HG03159 (cell line): ENCODE data around the gene NUCKS1.

ENCODE experiments used
- ATAC-seq: cut with Tn5 transposase; IDR thresholded peaks from one replicate; pipeline ENCODE4 v1.9.1; 2021; ENCODE audit warnings: mild to moderate bottlenecking, moderate library complexity; ENCODE audit not compliant: unreplicated experiment

Gene NUCKS1

DNA sequence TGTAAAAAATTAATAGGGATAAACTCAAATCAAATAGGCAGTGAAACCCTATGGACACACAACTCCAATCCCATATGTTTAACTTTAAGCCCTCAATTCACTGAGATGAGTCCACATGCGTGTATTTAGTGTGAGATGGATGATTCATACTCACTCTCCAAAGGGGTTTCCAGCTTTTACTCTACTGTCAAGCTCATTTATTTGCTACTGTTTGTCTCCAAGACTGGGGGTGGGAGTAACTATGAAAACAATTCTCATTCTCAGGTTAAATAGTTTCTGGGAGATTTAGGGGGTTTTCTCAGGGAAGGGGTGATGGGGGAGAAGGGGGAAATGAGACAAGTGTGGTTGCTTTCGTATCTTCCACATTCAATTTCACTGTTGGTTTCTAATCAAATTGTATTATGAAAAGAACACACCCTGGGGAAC lies 22.6 kb upstream of the NUCKS1 start:
- ATAC-seq: no peak

GRCh38 chr1:205770618-205771017 lies 20.6 kb upstream of the NUCKS1 start:
- no peak for ATAC-seq

DNA sequence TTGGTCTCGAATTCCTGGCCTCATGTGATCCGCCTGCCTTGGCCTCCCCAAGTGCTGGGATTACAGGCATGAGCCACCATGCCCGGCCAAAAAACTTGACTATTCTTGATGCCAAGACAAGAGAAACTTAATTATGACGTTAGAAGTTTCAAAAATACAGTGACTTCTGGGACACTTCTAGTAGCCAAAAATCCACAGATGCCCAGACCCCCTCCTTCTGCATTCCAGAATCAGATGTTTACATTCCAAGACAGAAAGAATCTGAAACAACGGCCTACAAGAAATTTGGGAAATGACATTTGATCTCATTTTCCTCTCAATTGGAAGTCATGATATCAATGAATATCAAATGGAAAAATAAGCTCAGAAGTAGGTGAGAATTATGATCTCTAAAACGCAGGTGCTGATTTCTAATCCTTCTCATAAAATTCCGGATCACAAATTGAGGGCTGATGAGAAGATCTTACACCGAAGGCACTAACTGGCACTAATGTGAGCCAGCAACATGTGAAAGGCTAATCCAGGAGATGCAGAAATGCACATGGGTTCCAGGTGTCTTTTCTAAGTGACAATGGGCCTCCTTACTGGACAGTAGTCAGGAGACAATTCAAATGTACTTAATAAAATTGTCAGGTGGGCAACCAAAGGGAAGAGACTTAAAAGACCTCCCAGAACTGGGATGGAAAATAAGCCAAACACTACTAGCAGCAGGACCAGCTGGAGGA lies 19.8 kb upstream of the NUCKS1 start:
- ATAC-seq: no peak

DNA sequence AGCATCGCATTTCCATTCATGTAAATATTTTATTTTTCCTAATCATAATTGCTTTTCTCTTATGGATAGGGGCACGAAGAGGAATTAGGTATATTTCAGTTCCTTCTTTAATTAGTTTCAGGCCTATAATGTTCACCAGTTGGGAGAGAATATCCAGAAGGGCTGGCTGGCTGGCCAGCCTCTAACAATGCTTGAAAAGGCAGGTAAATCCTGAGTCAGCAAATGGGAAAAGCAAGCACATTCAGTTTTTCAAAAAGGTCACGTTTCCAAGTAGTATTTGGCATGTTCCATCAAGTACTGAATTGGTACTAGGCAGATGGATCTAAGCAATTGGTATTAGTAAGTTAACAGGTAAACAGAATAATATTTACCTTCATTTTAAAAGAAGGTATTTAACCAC lies 17.3 kb upstream of the NUCKS1 start:
- ATAC-seq: no peak

DNA sequence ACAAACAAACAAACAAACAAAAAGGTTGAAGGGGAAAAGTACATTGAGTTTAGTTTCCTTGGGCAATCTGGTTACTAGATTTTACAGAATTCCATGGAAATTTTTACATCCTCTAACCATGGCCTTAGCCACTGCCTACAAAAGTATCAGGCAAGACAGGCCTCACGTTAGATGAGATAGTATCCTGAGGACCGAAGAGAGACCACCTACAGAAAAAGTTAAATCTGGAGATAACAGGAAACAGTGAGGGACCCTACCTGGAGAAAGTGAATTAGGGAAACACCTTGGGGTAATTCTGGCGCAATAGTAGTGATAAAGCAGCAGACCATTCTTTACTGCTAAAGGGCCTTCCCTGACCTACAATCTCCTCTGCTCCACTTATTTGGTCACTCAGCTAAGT lies 16.6 kb upstream of the NUCKS1 start:
- ATAC-seq: no peak

GRCh38 chr1:205766038-205766437 lies 16.1 kb upstream of the NUCKS1 start:
- no peak for ATAC-seq

DNA sequence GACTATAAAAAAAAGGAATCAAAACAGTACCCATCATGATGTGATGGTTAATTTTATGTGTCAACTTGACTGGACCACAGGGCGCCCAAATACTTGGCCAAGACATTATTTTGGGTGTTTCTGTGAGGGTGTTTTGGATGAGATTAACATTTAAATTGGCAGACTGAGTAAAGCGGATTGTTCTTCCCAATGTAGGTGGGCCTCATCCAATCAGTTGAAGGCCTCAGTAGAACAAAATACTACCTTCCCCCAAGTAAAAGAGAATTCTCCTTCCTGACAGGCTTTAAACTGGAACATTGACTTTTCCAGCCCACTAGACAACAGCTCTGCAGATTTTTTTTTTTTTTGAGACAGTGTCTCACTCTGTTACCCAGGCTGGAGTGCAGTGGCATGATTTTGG lies 14.6 kb upstream of the NUCKS1 start:
- no peak for ATAC-seq

GRCh38 chr1:205763980-205764379 lies 14.0 kb upstream of the NUCKS1 start:
- ATAC-seq: no peak

- no peak for ATAC-seq
These were observed 10.6 kb upstream of the NUCKS1 start for GRCh38 chr1:205760606-205761005.

GRCh38 chr1:205756552-205756951 lies 6.6 kb upstream of the NUCKS1 start:
- no peak for ATAC-seq

GRCh38 chr1:205754857-205755256 lies 4.9 kb upstream of the NUCKS1 start:
- ATAC-seq: no peak

DNA sequence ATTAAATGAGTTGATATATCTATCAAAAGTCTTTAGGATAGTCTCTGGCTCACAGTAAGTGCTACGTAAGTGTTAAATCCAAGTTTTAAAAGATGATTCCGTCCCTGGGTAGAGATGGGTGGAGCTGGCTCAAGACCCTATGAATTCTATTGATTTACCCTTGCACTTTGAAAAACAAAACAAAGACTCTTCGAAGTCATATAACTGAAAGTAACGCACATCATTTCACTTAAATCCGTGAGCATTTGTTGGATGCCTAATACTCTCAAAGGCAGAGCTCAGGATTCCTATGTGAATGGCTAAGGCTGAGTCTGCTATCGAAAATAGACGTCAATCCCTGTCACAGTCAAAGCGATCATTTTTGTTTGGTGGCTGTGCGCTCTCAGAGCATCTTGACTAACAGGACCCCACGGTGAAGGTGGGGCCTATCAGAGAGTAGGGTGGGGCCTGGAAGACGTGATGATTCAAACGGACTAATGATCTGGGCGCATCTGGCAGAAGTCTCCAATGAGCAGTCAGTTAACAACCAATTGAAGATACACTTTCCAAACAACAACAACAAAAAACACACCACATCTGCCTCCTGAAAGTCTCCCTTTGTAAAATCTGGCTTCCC lies 1.2 kb upstream of the NUCKS1 start:
- ATAC-seq: no peak

GRCh38 chr1:205749234-205750137 lies 496 bp downstream of the NUCKS1 start:
- ATAC-seq: peak; percentile 66

GRCh38 chr1:205748403-205749233 lies 1.4 kb downstream of the NUCKS1 start:
- peak; percentile 23 for ATAC-seq

DNA sequence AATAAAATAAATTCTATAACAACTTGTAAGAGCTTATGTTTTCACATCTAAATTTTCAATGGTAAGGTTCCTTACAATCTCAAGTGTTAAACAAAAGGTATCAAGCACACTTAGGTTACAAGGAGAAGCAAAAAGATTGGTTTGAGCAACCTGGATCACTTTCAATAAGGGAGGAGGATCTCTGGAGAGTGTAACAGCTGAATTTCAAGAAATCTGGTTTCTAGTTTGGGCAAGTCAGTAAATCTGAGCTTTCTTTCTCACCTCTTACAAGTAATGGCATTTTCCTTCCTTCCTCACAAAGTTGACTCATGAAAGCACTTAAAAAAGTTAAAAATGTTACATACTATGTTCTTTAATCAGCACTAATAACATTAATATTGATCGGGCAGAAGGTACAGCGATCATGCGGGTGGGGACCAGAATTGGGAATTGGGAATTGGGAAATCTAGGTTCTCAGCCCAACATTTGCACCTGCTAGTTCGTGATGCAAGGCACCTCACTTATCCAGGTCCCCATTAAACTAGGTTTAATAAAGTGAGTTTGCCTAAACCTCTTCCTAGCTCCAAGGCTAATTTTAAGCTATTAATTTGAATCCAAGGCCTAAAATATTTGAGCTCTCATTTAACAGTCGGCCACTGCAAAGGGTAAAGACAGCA lies 3.1 kb downstream of the NUCKS1 start:
- no peak for ATAC-seq

DNA sequence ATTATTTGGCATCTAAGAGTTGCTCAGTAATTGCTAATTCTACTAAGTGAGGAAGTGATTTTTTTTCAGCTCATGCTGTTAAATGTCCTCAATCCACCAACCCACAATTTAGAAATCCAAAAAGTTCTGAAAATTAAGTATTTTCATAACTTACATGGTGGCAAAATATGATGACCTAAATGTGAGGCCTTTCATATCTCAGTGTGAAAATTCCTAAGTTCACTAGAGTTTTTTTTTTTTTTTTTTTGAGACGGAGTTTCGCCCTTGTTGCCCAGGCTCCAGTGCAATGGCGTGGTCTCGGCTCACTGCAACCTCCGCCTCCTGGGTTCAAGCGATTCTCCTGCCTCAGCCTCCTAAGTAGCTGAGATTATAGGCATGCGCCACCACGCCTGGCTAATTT lies 5.6 kb downstream of the NUCKS1 start:
- no peak for ATAC-seq

GRCh38 chr1:205743977-205744376 lies 6.0 kb downstream of the NUCKS1 start:
- ATAC-seq: no peak

DNA sequence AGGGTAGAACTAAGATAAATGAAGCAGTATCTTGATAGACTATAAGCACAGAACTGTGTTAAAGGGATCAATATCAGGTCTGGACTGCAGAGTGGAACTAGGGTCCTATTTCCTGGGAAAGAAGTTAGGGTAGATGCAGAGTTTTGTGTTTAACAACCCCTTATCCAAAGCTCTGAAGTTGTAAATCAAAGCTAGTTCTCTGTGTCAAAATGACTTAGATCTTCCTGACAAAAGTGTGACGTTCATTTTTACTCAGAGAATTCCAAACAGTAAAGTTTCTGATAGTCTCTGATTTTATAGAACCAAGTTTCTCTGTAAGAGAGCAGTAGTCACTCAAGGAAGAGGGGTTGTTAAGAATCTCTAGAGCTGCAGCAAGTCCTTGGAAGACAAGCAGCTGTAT lies 8.3 kb downstream of the NUCKS1 start:
- ATAC-seq: no peak

GRCh38 chr1:205739348-205740160 lies 10.4 kb downstream of the NUCKS1 start:
- no peak for ATAC-seq
